PFSK-1 (cell line): ENCODE results near the gene CDK6.

Experiments
- POLR2AphosphoS5 ChIP-seq: IDR thresholded peaks from 2 replicates; pipeline ENCODE4 v1.6.1; 2012; ENCODE audit warnings: low read depth, mild to moderate bottlenecking, control low read depth, low read length, moderate library complexity
- REST ChIP-seq, 2 experiments: IDR thresholded peaks; 2 replicates each; pipeline versions ENCODE4 v1.6.1 to v1.8.0; 2011 to 2012; ENCODE audit warnings: low read depth in 2 of 2, low read length in 2 of 2, control low read depth in 1 of 2, inconsistent platforms in 1 of 2, mild to moderate bottlenecking in 1 of 2, moderate library complexity in 1 of 2; ENCODE audit not compliant: insufficient read depth in 1 of 2
- SIN3A ChIP-seq: IDR thresholded peaks from 2 replicates; pipeline ENCODE4 v1.6.1; 2012; ENCODE audit warnings: mild to moderate bottlenecking, low read length, moderate library complexity, borderline replicate concordance; ENCODE audit not compliant: insufficient read depth
- TAF1 ChIP-seq: IDR thresholded peaks from 2 replicates; pipeline ENCODE4 v1.6.1; 2012; ENCODE audit warnings: low read length, control low read depth, borderline replicate concordance; ENCODE audit not compliant: insufficient read depth

GRCh38 chr7:92636018-92636560, 200.3 kb downstream of the CDK6 start:
- no peak for TF ChIP-seq REST (IDR thresholded peaks at IDR 0.05; ENCODE audit: insufficient read depth in 1 of 2, low read depth in 2 of 2, low read length in 2 of 2)
- no peak for TF ChIP-seq TAF1
- TF ChIP-seq POLR2AphosphoS5: no peak
- TF ChIP-seq SIN3A: no peak
